IPS DF 4.7 (cell line): ENCODE data around the gene RAB8A.
"Not testable (repeated sequence)": the region's sequence is repeated elsewhere in the genome, so short reads cannot be mapped to it uniquely, and the experiment has no call there.

Experiments
- DNase-seq: peaks from one replicate; pipeline ENCODE4 v3.0.0-alpha.2; 2013; ENCODE audit warnings: low spot score; ENCODE audit errors: extremely low read depth

The RAB8A gene

DNA sequence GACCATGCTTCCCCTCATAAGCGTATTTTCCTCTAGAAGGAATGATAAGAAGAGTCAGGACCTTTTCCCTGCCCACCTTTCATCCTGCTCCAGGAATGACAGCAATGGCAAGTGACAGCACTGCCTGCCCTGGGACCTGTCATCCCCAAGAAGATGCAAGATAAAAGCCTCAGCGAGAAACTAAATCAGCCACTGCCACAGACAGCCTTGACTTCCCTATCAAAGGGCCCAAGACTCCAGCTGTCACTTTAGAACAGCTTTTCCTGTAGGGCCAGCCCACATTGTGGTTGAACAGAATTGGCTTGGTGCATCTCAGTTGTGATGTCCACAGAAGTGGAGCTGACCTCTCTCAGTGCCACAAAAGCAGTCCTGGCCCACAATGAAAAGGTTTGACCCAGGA is 1.1 kb downstream of the RAB8A start:
- no peak for DNase-seq

DNA sequence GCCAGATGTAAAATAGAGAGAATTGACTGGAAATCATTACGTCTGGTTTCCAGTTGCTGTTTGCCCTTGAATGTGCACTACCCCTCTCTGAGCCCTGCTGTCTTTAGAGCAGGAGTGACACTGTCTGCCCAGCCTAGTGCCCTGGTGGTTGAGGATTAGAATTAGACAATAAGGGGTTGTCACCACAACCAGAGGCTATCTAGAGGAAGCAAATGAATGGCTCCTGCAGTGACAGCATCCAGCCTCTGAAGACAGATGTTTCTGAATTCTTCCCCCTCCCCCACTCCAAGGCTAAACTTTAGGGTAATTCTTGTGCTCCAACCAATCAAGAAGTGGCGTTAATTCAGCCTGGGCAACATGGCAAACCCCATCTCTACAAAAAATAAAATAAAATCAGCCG is 2.0 kb downstream of the RAB8A start:
- no peak for DNase-seq

DNA sequence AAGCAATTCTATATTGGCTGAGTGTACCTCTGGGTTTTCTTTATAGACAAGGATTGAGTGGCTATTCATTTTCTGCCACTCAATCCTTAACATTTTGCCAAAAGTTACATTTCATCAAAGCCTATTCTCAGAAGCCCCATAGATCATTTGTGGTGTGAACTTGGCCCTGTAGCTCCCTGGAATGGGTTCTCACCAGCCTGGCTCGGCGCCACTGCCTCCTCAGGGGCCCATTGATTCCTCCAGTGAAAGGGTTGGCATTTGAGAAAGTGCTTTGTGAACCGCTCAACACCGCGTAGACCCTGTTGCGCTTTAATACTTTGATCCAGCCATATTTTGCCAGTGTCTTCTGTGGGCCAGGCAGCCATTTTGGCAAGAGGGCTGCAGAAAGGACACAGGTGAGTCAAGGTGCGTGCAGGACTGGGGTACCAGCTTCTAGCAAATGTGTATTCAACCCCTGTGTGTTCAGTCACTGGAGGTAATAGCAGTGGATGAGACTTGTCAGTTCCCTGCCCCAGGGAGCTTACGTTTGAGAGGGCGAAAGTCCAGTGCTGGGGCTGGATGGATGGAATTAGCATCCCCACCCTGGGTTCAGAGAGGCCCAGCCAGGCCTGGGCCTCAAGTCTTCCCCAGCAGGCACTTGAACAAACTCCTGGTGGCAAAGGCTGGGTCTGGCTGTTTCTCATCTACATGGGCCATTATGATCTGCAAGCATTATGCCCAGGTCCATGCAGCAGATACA is 3.8 kb downstream of the RAB8A start:
- no peak for DNase-seq

DNA sequence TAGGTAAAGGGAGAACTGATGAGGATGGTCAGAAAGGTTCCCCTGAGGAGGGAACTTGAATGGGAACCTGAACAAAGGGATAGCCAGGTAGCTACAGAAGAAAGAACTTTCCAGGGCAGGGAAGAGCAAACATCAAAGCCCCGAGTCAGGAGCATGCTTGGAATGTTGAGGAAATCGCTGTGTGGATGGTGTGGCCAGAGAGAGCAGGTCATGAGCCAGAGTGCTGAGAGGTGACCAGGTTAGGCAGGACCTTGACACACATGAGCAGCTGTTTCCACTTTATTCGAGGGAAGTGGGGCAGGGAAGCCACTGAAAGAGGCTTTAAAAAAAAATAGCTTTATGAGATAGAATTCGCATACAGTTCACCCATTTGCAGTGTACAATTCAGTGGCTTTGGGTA is 4.4 kb downstream of the RAB8A start:
- DNase-seq = no peak

DNA sequence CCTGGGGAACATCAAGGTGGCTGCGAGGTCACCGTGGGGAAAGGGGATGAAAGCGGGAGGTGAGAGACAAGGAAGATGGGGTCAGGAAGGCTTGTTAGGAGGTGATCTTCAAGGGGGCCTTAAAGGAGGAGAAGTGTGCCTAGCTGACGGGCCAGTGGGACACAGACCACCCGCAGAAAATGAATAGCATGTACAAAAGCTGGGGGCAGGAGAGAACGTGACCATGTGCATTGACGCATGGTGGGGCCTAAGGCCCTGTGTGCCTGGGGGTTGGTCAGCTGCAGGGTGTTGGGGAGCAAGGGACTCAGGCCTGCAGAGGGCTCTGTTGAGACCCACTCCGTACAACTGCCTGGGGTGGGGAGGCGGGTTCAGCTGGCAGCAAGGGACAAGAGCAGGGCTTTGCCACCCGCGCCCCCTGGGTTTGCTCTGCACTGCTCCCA is 5.9 kb downstream of the RAB8A start:
- no peak for DNase-seq

DNA sequence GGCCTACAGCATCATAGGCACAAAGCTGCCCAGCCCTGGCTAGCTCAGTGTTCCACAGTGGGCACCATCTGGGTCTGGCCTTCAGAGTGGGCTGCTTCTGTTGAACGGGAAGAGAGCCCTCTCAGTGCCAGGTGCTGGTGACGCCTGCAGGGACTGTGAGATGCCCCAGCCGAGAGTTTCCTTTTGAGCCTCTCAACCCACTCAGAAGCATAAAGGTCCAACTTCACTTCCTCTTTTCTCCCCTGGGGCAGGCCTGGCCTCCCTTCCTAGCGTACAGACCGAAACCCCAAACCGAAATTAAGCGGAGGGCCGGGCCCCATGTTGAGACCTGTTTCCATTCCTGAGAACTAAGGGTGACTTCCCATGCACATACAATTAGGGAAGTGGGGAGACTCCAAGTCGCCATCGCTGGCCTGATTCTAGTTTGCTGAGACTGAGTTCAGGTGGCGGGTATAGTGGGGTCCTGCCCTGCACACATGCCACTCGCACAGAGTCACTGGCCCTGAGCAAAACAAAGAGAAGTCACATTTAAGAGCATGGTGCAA is 6.9 kb downstream of the RAB8A start:
- DNase-seq = no peak

DNA sequence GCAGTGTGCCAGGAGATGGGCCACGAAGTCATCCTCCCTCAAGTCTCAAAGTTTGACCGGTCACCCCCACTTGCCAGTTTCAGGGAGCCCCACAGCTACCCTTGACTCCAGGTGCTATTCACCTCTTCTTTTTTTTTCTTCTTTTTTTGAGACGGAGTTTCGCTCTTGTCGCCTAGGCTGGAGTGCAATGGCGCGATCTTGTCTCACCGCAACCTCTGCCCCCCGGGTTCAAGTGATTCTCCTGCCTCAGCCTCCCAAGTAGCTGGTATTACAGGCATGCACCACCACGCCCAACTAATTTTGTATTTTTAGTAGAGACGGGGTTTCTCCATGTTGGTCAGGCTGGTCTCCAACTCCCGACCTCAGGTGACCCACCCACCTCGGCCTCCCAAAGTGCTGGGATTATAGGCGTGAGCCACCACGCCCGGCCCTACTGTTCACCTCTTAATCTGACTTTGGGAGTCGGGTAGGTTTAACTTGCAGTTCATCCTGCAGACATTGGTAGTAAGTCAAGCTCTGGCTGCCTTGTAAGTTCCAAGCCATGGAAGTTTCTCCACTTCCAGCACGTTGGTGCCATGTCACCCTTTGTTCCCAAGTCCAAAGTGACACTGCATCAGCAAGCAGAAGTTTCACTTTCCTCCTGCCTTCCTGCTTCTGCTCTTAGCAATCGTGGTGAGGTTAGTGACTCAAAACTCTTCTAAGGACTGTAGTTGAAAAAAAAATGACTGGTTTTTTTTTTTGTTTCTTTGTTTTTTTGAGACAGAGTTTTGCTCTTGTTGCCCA is 7.6 kb downstream of the RAB8A start:
- not testable (repeated sequence) for DNase-seq

DNA sequence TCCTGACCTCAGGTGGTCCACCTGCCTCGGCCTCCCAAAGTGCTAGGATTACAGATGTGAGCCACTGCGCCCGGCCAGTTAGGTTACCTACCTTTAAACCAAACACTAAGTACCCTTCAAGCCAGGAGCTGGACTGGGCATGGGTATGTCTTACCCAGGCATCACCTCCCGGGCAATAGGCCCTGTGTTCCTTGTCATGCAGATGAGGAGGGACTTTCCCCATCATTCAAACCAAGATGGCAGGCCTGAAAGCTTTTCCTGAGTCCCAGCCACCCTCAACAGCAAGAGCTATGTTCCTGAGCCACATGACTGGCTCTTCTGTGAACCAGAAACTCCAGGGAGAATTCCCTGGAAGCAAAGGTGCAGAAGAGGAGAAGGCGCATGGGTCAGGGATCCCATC is 9.5 kb downstream of the RAB8A start:
- DNase-seq = no peak

DNA sequence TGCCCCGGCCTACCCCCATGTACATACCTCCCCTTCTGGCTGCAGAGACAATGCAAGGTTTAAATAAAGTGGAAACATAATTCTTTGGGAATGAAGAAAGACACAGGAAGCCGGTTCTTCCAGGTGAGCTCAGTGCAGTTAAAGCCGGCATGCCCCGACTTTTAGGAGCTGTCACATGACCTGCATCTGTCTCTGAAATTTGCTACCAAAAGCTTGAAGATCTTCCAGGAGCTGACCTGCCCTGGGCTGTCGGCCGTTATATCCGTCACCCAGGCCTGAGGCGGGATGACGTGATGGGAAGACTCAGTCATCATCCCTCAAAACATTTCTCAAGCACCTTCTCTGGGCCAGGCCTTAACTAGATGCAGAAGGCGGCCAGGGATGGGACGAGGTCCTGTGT is 10.3 kb downstream of the RAB8A start:
- no peak for DNase-seq

DNA sequence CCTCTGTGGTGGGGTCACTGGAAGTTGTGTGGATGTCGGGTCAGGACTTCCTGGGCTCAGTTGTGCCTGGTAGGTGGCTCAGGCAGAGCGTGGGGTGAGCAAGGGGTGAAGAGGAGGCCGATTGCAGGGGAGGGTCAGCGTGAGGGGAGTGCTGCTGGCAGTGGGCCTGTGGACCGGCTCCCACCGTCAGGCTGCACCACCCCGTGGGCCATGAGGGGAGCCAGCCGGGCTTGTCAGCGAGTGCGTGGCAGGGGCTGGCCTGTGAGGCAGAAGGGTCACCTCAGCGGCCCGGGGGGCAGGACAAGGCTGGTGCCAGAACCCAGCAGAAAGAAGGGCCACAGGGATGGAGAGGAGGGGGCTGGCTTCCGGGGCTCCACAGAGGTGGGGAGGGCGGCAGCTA is 13.3 kb downstream of the RAB8A start:
- DNase-seq = no peak

DNA sequence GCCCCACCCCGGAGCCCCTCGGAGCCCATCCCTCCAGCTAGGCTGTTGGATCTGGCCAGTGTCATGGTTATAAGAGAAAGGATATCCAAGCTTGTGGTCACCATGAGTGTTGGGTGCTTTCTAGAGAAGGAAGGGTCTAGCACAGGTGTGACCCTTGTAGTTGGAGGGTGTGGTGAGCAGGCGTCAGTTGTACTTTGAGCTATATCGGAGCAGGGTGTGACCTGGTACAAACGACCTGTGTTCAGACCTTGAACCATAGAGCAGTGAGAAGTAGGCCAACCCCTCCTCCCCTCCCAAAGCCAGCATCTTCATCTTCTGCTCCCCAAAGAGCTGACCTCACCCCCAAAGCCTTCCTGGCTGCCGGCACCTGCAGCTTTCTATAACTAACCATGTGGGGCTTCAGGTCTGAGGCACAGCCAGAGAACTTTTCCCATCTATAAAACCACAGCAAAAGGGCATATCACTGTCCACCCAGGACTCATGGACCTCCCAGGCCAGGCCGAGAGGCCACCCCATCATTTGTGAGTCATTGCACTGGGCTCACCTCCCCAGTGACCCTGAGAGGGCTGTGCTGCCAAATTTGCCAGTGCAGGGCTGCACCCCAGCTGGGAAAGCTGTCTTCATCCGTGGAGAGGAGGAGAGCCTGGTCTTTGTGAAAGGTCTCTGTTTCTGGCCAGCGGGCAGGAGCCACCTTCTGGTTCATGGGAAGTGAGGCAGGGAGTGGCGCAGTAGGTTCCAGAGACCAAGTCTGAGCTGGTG is 14.2 kb downstream of the RAB8A start:
- DNase-seq = no peak

DNA sequence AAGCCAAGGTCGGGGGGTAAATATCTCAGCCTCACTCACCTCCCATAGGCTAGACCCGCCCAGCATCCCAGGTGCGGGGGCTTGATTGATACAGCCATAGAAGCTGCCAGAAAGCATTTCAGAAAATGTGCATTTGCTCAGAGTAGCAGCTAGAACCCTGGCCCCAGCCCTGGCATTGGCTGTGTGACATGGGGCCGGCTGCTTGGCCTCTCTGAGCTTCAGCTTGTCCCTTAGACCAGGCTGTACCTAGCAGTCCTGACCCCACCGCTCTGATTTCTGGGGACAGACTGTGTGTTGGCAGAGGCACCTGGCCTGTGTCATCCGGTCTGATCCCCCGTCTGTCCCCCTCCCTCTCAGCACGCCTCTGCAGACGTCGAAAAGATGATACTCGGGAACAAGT is 15.4 kb downstream of the RAB8A start:
- DNase-seq = no peak

DNA sequence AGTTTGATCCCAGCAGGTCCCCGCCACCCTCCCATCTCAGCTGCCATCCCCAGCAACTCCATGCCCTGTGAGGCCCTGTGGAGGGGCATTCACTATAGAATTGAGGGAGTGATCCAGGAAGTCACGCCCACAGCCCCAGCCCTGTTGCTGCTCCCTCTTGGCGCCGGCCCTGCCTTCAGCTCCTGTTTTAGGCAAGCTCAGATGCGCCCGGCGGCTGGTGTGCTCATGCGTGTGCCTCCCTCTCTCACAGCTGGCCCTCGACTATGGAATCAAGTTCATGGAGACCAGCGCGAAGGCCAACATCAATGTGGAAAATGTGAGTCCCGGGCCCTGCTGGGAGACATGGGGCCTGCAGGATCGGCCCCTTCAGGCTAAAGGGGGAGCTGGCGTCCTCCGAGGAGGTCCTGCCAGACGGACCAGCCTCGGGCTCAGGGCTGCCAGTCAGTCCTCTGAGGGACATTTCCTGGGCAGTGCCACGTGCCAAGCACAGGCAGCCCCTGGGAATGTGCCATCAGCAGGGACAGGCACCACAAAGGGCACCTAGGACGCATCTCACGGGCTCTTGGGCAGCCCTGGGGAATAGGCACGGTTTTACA is 16.2 kb downstream of the RAB8A start:
- no peak for DNase-seq

DNA sequence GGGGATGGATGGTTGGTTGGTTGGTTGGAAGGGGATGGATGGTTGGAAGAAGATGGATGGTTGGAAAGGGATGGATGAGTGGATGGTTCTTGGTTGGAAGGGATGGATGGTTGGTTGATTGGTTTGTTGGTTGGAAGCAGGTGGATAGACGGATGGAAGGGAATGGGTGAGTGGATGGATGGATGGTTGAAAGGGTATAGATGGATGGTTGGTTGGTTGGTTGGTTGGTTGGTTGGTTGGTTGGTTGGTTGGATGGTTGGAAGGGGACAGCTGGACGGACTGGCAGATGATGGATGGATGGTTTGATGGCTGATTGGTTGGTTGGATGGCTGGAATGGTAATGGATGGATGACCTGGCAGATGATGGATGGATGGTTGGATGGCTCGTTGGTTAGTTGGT is 20.0 kb downstream of the RAB8A start:
- DNase-seq = no peak

DNA sequence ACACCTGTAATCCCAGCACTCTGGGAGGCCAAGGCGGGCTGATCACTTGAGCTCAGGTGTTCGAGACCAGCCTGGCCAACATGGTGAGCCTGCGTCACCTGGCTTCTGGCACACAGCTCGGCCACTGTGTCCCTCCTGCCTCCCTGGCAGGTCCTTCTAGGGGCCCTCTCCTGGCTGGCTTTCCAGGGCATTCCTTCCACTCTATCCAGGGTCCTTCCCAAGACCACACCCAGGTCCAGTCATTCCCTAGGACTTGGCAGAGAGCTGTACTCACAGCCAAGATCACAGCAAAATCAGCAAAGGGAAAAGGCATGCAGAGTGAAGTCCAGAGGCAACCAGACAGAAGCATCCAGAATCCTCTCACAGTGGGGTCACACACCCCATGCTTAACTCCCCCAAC is 22.1 kb downstream of the RAB8A start:
- DNase-seq = no peak

DNA sequence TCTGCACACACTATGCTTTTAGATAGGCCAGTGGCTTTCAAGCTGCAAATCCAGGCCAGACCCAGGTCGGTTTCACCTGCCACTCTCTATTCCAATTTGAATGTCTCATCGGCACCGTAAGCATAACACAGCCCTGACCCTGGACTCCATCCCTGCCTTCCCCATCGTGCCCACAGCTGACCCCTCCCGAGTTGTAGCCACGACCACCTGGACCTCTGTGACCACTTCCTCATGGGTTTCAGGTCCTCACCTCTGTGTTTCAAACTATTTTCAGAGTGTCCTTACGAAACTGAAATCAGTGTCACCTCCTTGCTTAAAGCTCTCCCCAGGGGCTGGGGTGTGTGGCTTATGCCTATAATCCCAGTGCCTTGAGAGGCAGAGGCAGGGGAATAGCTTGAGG is 22.8 kb downstream of the RAB8A start:
- no peak for DNase-seq

DNA sequence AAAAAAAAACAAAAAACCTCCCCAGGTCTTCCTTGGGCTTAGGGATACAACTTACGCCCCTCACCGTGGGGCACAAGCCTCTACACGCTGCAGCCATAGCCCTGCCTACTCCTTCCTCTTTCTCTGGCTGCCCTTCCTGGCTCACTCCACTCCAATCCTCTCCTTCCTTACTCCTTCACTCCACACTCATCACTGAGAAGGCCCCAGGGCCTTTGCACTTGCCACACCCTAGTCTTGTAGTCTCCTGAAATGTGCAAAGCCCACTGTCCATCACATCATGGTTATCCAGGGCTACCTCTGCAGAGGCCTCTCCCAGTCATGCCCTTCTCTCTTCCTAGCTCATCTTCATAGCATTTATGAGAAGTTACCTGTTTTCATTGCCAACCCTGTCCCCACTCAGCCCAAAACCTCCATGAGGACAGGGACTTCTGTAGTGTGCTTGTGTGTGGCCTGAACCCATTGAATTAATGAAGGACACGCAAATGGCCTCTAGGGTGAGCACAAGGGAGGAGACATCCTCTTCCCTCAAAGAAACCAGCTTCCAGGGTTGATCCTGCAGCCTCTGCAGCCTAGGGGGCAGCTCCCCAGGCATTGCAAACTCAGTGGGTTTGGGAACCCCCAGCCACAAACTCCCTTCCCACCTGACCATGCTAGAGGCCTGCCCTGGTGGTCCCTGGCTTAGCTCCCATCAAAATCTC is 23.9 kb downstream of the RAB8A start:
- no peak for DNase-seq

DNA sequence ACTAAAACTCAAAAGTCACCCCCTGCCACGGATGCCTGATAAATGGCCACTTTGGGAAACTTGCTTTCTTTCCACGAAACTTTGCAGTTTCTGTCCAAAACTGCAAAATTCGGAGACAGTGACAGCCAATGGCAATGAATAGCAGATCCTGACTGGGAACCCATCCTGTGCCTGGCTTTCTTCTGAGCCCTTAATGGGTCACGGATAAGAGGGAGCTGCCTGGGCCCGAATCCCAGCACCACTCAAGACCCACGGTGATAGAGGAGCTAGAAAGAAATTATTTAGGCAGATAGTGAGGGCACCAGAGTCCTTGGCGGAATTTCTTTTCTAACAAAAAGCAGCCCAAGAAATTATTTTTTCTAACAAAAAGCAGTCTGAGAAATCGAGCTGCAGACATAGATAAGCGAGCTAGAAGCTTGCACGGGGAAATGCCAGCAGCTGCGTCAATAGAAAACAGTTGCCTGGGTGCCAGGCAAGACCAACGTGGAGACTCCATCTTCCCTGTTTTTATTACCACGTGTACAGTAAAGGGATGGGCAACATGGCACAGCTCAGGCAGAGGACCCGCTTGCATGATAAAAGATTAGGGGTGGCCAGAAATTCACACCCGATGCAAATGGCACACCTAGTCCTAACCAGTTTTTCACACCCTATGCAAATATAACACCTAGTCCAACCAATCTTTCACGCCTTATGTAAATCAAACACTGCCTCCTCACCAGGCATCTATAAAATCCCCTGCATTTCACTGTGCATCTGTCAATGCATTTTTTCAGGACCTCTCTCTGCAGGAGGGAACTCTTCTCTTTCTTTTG is 24.7 kb downstream of the RAB8A start:
- no peak for DNase-seq

DNA sequence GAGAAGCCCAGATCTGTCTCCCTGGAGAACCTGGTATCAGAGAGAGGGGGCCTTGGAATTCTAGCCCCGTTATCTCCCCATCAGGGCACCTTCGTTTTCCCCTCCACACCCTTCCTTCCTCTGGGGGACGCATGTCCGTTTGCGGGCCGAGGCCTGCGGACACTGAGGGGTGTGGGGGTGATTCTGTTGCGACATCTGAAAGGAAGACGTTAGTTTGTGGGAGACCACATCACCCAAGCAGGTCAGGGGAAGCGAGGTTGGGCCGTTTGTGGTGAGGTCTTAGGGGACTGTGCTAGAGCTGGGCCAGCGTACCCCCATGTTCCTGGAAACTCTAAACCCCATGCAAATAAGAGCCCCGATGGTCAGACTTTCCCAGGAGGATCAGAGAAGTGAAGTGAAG is 28.1 kb downstream of the RAB8A start:
- DNase-seq = no peak

DNA sequence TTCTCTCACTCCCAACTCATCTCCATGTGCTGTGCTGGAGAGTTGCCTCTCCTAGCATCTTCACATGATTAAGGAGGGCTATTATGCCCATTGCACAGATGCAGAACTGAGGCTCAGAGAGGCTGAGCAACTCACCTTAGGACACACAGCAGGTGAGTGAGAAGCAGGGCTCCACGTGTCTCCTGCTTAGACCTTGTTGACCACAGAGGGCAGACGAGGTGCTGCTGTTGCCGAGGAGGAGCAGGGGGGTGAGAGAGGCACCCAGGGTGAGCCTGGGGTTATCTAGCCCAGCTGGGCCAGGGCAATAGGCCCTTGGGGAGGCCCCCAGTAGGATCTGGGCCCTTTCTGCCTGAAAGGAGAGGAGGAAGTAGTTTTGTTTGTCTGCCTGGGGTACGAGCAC is 29.4 kb downstream of the RAB8A start:
- no peak for DNase-seq
